ENCODE results near the gene STAT5B.
"Not testable (repeated sequence)": the region's sequence is repeated elsewhere in the genome, so short reads cannot be mapped to it uniquely, and the experiment has no call there.

The STAT5B gene

DNA sequence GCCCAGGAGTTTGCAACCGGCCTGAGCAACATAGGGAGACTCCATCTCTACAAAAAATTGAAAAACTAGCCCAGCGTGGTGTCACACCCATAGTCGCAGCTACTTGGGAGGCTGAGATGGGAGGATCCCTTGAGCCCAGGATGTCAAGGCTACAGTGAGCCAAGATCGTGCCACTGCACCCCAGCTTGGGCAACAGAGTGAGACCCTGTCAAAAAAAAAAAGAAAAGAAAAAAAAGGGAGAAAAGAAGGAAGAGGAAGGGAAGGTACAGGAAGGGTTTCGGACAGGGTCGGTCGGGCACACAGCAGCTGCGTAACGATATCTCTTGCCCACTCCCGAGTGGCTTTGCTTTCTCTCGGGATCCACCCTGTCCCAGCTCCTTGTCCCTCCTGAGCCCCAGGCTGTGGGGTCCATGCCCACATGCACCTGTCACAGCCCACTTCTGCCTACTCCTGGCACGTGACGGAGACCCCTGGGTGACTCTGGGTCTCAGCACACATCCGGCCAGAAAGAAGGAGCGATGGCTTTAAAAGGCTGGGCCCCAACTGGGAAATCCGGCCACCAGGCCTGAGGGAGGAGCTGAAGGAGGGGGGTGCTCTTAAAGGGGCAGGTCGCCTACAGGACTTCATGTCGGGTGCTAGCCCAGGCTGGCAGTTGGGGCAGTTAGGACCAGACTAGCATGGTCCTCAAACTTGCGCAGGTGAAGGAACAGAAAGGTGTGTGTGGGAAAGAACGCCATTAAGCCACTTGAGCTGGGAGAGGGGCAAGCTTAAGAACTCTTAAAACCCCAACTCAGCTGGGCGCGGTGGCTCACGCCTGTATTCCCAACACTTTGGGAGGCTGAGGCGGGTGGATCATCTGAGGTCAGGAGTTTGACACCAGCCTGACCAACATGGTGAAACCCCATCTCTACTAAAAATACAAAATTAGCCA lies 82.0 kb downstream of the STAT5B start, which contains the start of gene GHDC:
TSS of gene GHDC (minus strand) at position 526 of the 931 bp plus-strand sequence. CDS start 913 bp downstream, outside the sequence.
- DNase-seq (ENCODE audit: low read depth): peak; percentile 68

DNA sequence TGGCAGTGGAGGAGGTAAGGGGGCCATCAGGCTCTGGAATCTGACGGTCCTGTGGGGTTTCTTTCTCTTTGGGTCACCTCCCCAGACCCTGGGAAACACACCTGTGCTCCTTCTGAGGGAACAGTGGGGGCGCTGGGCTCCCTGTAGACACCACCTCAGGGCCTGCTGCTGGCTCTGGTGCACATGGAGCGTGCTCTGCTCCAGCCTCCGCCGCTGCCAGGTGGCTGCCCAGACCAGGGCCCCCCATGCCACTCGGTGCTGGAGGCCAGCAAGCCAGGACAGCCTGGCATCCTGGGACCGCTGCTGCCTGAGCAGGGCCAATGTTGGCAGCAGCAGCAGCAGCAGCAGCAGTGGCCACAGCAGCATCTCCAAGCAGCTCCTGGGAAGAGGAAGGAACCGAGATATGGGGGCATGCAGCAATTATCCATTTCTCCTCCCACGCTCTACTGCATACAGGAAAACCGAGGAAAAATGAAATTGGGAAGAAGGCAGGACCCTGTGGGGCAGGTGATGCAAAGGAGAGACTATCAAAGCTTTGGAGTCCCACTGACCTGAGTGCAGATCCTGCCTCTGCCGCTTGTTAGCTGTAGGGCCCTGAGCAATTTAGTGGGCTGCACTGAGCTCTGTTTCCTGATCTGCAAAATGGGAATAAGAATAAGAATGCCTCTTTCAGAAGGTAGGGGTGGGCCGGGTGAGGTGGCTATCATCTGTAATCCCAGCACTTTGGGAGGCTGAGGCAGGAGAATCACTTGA lies 82.8 kb downstream of the STAT5B start:
- no peak for DNase-seq (ENCODE audit: low read depth)

DNA sequence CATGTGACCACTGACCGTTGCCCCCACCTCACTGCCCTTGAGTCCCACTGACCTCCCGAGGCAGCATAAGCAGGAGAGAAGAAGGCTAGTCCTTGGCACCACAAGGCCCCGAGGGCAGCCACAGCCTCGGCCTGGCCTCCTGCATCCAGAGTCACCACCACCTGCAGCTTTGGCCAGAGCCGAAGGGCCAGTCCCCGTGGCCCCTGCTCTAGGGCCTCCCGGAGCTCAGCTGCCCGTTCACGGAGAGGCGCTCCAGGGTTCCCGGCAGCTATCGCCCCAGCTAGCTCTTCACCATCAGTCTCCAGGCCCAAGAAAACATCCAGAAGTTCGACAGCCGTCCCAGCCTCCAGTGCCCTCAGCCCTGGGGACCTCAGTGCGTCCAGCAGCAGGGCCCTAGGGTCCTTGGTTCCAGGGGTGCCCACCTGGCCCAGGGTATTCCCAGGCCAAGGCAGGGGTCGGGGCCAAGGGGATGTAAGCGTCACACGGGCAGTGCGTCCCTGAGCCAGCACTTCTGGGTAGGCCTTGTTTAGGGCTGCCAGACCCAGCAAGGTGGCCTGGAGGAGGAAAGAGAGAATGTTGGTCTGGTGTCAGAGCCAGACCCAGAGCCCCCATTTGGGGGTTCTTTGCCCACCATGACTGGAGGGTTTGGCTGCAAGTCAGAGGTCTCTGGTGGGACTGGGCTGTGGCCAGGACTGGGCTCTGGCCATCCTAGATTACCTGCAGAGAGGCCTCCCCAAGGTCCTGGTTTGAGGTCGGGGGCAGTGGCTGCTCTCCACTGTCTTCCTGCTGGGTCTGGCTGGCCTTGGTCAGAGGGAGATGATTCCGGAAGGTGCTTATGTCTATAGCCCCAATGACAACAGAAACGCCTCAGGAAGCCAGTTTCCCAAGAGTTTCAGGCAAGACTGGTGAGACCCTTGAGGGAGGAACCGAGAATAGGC lies 83.7 kb downstream of the STAT5B start:
- DNase-seq (ENCODE audit: low read depth): no peak

DNA sequence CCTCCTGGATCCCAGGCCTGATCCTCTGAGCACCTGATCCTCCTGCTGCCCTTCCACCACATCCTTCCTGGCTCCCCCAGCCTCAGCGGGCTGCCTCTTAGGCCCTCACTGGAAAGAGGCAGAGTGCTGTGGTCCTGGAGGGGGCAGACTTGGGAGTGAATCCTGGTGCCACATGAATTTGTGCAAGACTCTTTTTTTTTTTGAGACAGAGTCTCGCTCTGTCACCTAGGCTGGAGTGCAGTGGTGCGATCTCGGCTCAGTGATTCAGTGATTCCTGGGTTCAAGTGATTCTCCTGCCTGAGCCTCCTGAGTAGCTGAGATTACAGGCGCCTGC lies 84.9 kb downstream of the STAT5B start:
- DNase-seq (ENCODE audit: low read depth): no peak

DNA sequence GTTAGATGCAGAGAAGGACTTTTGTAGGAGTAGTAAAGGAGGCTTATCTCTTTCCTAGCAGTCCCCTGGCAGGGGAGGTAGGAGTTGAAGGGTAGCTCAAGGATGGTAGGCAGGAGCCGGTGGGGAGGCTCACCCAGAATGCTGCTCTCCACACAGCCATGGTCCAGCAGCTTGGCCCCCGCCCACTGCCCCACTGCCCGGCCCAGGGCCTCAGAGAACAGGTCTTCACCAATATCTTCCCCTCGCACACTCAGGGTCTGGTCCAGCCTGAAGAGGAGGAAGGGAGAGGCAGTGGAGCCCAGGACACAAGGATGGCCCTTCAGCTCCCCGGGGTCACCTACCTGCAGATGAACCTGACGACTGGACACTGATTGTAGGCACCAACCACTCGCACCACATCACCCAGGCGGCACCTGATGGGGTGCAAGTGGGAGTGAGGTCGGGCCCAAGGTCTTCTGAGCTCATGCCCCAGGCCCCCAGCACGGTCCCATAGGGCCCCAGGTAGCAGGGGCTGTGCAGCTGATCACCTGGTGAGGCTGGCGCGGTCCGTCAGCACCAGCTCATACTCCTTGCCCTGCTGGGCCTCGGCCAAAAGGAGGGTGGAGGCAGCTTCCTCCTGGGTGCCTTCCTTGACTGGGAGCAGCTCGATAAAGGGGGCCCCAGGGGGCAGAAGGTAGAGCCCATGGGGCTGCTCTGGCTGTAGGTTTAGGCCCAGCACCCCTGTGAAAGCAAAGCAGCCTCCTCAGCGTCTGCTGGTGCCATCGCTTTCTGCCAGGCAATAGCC lies 85.5 kb downstream of the STAT5B start:
- DNase-seq (ENCODE audit: low read depth): no peak

DNA sequence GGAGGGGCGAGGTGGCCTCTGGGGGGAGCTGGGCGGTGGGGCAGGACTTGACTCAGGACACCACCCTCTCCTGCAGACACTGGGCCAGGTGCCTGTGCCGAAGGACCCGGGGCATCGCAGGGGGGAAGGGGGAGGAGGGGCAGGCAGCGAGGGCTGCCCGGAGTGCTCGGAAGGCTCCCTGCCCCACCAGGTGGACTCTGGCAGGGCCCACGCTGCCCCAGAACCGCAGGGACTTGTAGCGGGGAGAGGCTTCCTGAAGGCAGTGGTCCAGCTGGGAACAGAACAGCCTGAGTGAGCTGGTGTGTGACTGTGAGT lies 86.6 kb downstream of the STAT5B start:
- DNase-seq (ENCODE audit: low read depth): no peak

DNA sequence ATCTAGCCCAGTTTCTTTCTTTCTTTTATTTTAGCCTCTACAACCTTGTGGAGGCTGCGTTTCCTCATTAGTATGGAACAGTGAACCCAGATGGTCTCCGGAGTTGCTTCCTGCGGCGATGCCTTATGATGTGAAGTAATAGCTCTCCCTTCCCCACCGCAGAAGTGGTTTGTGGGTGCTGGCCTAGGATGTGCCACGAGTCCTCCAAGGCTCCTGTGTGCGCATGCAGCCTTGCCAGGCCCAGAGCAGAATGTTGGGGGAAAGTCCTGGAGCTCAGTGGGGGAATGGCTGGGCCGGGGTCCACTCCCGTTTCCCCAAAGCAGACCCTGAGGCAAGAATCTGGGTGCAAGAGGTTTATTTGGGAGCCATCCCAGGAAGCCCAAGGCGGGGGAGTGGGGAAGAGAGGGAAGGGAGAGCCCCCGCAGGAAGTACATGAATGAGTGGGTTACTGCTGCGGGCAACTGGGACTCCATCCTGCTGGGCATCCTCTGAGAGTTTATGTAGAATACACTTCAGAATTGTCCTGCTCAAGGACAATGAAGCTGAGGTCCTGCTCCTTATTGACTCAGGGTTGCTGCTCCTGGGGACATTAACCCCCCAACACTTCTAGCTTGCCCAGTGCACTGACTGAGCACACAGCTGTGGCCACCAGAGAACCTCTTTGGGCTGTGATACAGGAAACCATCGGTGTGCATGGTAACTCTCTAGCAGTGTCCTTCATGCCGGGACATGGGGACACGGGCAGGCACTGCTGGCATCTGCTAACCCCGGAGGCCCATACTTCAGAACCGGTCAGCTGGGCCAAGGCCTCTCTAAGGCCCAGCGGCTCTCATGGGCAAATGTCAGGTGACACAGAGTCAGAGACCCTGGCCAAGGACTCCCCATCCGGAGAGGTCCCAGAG lies 87.2 kb downstream of the STAT5B start:
- no peak for DNase-seq (ENCODE audit: low read depth)

DNA sequence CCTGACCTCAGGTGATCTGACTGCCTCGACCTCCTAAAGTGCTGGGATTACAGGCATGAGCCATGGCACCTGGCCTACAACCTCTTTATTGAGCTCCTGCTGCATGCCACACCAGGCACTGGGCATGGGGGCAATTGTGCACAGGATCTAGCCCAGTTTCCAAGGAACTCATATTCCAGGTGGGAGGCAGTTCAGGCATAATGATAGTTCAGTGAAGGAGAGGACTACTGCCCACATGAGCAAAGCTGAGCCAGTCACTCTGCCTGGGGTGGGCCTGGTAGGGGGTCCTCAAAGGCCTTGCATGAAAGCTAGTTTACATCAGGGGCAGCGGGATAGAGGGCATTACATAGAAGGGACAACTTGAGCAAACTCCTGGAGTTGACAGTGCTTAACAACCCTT lies 88.4 kb downstream of the STAT5B start:
- no peak for DNase-seq (ENCODE audit: low read depth)

DNA sequence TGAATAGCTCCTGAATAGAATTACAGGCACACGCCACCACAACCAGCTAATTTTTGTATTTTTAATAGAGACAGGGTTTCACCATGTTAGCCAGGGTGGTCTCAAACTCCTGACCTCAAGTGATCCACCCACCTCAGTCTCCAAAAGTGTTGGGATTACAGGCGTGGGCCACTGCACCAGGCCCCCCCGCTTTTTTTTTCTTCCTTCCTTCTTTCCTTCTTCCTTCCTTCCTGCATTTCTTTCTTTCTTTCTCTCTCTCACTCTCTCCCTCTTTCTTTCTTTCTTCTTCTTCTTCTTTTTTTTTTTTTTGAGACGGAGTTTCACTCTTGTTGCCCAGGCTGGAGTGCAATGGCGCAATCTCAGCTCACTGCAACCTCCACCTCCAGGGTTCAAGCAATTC lies 90.0 kb downstream of the STAT5B start:
- not testable (repeated sequence) for DNase-seq (ENCODE audit: low read depth)

DNA sequence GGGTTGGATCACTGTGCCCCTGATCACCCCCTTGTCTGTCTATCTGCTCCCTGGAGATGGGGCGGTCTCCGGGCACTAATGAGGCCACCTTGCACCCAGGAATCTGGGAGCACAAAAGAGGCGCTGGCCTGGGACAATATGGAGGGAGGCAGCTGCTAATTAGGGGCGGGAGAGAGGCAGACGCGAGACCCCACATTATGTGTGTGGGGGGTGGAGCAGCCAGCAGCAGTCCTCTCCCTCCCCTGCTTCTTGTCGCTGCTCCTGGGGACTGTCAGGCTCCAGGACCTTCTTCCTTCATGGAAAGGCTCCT lies 90.6 kb downstream of the STAT5B start:
- DNase-seq (ENCODE audit: low read depth): no peak

DNA sequence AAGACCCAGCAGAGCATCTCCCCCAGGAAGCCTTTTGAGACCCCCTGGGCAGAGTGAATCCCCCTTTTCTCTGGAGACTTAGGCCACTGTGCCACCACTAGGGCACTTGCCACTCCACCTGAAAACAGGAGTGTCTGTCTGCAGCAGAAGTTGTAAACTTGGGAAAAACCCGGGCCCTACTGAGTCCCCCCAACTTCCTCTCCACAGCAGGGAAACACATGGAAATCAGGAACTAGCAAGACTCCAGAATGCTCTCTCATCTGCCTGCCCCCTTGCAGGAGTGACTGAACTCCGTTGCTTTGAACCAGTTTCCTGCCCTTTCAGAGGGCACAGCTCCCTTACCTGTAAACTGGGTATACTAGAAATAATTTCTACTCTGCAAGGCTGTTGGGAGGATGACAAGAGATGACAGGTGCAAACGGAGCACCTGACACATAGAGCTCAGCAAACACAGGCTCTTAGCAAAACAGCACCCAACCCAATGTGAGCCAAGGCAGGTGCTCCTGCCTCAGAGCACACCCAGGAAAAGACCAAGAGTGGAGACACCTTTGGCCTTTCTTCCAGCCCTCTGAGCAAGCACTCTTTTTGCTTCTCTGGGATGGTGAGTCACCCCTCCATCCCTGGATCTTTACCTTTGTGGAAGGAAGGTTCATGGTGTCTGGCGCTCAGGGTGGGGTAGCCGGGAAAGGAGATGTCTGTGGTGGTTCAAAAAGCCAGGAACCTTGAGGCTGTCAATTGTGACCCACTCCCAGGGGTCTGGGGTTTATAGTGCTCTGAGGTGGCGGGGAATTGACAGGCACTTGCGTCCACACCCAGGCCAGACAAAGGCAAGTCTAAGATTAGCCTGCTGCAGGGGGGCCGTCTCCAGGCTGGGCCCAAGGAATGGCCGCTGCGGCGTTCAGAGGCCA lies 91.2 kb downstream of the STAT5B start, which contains the start of gene HCRT:
TSS of gene HCRT (minus strand) at position 740 of the 908 bp plus-strand sequence. CDS start at position 653, 87 bp downstream.
- DNase-seq (ENCODE audit: low read depth): no peak

DNA sequence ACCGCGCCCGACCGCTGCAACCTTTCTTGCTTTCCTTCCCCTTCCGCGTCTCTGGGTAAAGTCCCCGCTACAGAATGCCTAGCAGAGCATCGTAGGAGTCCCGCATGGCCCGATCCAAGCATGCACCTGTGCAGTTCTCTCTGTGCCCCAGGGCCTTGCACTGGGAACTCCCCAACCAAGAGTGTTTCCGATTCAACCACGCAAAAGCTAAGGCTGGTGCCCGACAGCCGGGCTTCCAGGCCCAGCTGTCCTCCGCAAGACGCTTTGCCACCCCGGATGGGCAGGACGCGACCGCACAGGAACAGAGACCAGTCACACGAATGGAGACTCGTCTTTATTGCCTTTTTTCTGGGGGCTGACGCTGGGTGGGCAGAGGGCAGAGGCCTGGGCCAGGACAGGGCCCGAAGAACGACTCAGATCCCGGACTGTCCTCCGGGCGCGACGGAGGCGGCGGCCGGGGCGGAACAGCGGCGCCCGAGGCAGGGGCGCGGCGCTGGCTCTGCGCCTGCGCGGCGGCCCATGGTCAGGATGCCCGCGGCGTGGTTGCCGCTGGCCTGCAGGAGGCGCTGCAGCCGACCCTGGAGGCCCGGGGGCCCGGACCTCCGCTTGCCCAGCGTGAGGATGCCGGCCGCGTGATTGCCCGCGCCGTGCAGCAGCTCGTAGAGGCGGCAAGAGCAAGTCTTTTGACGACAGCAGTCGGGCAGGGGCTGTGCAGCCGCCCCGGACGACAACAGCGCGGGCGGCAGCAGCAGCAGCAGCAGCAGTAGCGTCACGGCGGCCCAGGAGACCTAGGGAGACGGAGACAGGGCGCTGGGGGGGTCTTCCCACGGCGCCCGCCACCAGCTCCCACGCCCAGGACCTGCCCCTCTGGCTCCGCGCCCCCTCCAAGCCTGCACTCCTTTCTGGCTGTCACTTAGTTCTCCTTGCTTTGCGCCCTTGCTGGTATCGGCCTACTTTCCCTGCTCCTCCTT lies 92.2 kb downstream of the STAT5B start:
- peak; percentile 63 for DNase-seq (ENCODE audit: low read depth)

DNA sequence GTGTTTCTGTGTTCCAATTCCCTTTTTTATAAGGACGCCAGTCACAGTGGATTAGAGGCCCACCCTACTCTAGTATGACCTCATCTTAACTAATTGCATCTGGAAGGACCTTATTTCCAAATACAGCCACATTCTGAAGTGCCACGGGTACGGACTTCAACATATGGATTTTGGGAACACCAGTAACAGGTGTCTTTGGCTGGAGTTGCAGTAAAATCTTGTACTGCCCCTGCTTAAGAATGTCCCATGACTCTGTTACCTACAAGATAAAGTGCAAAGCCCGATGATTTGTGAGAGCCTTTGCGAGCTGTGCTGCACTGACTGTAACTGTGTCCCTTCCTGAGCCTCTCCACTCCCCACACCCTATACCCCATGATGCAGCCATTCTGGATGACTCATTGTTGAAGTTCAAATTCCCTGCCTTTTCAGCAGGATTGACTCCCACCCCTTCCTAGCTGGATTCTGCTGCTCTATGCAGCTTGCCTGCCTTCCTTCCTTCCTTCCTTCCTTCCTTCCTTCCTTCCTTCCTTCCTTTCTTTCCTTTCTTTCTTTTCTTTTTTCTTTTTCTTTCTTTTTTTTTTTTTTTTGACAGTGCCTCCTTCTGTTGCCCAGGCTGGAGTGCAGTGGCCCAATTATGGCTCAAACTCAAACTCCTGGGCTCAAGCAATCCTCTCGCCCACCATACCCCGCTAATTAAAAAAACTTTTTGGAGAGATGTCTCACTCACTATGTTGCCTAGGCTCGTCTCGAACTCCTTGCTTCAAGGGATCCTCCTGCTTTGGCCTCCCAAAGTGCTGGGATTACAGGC lies 93.1 kb downstream of the STAT5B start:
- no peak for DNase-seq (ENCODE audit: low read depth)

DNA sequence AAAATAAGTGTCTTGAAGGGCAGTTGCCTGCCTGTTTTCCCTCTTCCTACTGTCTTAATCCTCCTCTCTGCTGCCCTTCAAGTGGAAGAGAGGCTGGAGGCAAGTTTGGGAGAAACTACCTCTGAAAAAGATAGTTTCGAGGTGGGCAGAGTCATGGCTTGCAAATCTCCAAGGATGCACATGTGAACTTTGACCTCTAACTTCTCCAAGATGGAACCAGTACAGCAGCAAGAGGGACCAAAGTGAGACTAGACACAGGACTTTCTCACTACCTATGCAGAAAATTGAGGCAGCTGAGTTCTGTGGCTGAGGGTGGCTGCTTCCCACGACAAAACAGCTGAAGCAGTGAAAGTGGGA lies 94.4 kb downstream of the STAT5B start:
- DNase-seq (ENCODE audit: low read depth): no peak

DNA sequence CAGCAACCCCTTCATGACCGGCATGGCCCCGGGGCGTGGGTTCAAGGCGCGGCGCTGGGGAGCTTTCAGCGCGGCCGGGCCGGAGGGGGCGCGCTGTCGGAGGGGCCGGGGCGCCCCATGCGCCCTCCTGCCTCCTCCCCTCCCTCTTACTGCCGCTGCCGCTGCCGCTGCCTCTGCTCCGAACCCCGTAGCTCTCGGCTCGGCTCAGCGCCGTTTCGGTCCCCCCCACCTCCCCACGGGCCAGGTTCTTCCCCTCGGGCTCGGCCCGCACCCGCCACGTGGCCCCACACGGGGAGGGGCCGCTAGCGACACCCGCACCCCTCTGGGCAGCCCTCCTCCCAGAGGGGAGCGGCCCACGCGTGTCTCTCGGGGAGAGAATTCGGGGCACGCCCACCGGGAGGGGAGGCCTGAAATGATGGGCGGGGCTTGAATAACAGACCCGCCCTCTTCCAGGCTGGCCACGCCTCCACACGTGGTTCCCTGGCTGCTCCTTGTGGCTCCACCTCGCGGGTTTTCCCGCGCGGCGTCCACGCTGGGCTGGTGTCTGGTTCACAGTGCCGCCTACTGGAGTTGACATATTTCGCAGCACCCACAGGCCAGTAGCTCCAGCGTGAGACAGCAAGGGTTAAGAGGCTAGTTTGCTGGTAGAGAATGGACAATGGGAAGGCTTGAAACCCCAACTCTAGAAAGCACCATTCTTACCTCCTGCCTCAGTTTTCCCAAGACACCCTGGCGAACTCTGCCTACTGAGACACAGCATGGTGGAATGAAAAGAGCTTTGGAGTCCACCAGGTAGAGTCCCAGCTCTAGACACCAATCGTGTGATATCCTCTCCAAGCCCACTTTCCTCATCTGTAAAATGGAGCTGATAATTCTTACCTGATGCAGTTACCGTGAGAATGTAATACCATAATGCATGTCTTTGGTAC lies 95.0 kb downstream of the STAT5B start, which contains the start of gene KCNH4:
TSS of gene KCNH4 (minus strand) at position 221 of the 929 bp plus-strand sequence. CDS start at position 24, 197 bp downstream.
- DNase-seq (ENCODE audit: low read depth): peak; percentile 72

DNA sequence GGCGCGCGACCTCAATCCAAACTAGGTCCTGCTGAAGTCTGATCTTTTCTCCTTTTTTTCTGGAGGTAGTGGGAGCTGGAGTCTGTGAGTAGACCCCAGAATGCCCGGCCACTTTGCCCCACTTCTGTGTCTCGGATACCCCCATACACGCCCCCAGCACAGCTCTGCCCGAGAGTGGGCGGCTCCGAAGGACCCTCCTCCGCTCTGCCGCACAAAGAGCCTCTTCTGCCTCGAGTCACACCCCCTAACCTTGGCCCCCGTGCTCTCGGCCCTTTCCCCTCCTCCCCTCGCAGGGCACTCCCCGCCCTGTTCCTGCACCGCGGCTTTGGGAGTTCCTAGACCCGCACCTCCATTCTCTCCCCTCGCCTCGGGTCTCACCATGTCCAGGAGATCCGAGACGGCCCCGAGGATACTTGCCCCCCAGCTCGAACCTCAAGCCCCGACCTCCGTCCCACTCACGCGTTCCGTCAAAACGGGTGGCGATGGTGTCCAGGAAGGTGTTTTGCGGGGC lies 95.7 kb downstream of the STAT5B start:
- DNase-seq (ENCODE audit: low read depth): no peak
